ACC112 (cell line): Measurements from ENCODE around the gene IKZF5.

Source experiments
- H2AFZ ChIP-seq: fragments of 200-600 bp; sonication (generic); one replicate; pipeline ENCODE4 v1.6.0; 2017; ENCODE audit warnings: antibody characterized with exemption, low read length; ENCODE audit not compliant: unreplicated experiment
- H3K27ac ChIP-seq: fragments of 200-600 bp; sonication (generic); 2 replicates; pipeline ENCODE4 v1.5.1; 2014; ENCODE audit warnings: low read depth, mild to moderate bottlenecking, antibody characterized with exemption, low read length, moderate library complexity
- H3K27me3 ChIP-seq: fragments of 200-600 bp; sonication (generic); 2 replicates; pipeline ENCODE4 v1.6.1; 2014; ENCODE audit warnings: mild to moderate bottlenecking, antibody characterized with exemption, low read length, moderate library complexity, mixed read lengths; ENCODE audit not compliant: insufficient read depth
- H3K36me3 ChIP-seq: fragments of 200-600 bp; sonication (generic); 2 replicates; pipeline ENCODE4 v1.6.1; 2016; ENCODE audit warnings: mild to moderate bottlenecking, antibody characterized with exemption, low read length, moderate library complexity, mixed read lengths; ENCODE audit not compliant: insufficient read depth
- H3K4me1 ChIP-seq: fragments of 200-600 bp; sonication (generic); one replicate; pipeline ENCODE4 v1.6.1; 2016; ENCODE audit warnings: low read length, mixed read lengths; ENCODE audit not compliant: insufficient read depth, unreplicated experiment, control insufficient read depth
- H3K4me3 ChIP-seq: fragments of 200-600 bp; sonication (generic); 2 replicates; pipeline ENCODE4 v1.5.1; 2014; ENCODE audit warnings: mild to moderate bottlenecking, low read depth, low read length
- H3K79me2 ChIP-seq: fragments of 200-600 bp; sonication (generic); one replicate; pipeline ENCODE4 v1.6.0; 2016; ENCODE audit warnings: low read length; ENCODE audit not compliant: control insufficient read depth, unreplicated experiment, insufficient read depth

The IKZF5 gene

DNA sequence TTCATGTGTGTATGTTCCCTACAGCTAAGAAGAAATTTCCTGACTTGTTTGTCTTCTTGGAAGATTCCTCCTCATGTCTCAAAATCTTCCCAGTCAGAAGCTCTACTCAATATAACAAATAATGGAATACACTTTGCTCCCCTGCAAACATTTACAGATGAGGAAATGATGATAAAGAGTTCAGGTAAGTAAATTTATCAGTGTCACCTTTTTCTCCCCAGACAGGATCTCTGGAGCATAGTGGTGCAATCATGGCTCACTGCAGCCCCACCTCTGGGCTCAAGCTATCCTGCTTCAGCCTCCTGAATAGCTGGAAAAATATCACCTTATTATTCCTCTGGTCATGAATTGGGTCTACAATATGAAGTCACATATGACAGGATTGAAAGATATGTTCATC, 25.7 kb upstream of the IKZF5 start:
- Histone ChIP-seq H3K36me3 (no peaks in the 10 kb centered on the region), H3K27me3 (no peaks in the 10 kb centered on the region), H2AFZ (no peak overlapping the region), H3K79me2 (no peaks in the 10 kb centered on the region), H3K4me1 (no peaks in the 10 kb centered on the region), H3K27ac (no peak overlapping the region), H3K4me3 (no peak overlapping the region)

DNA sequence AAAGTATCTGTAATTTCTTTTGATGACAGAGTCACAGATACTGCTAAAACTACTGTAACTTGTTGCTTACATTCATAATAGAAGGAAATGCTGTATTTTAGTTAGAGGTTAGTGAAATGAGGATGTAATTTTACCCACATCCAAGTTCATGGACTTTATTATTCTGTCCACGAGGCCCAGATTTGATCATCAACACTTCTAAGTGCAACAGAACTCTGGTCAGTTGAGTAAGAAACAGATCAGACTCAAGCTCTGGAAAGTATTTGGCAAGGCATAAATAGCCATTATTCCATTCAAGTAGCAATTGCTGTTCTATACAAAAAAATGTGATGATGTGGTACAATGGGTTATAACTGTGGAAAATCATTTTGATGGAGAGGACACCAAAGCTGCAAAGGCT, 22.5 kb upstream of the IKZF5 start:
- Histone ChIP-seq H3K4me1 (no peaks in the 10 kb centered on the region), H3K4me3 (no peak overlapping the region), H2AFZ (no peak overlapping the region), H3K36me3 (no peaks in the 10 kb centered on the region), H3K79me2 (no peaks in the 10 kb centered on the region), H3K27ac (no peak overlapping the region), H3K27me3 (no peaks in the 10 kb centered on the region)

DNA sequence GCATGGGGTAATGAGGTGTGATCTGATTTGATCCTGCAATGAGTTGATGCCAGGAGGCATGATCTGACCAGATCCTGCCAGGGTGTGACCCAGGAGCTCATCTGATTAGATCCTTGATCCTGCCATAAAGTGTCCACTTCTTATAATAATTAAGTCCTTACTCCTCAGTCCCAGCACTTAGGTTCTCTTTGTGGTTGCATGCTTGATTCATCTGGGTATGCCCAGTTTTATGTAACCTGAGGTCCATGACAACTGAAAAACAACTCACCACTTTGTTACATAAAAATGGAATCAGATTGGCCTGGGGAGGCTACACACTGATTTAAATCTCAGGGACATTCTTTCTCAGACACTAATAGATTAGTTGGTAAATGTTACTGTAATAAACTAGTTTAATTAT, 19.3 kb upstream of the IKZF5 start:
- no peaks in the 10 kb centered on the region for H3K36me3 ChIP-seq
- no peaks in the 10 kb centered on the region for H3K4me1 ChIP-seq
- H3K27ac ChIP-seq = no peak overlapping the region
- H3K79me2 ChIP-seq = no peaks in the 10 kb centered on the region
- no peak overlapping the region for H3K4me3 ChIP-seq
- no peak overlapping the region for H2AFZ ChIP-seq
- no peaks in the 10 kb centered on the region for H3K27me3 ChIP-seq

DNA sequence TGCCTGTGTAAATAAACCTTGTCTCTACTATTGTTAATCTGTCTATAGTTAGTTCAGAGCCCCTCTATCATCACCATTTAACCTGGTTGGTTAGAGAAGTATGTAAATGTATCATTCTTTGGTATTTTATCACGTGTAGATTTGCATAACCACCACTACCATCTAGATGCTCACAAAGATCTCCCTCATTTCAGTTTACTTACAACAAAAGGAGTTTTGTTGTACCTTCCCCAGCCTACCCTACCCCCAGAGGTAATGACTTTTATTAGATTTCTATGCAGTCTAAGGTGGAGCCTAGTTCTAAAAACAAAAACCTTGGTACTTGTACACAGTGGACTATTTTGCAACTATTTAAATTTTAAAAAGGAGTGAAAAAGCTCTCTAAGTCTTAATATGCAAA, 17.7 kb upstream of the IKZF5 start:
- Histone ChIP-seq H2AFZ (no peak overlapping the region), H3K27ac (no peak overlapping the region), H3K36me3 (no peaks in the 10 kb centered on the region), H3K4me3 (no peak overlapping the region), H3K27me3 (no peaks in the 10 kb centered on the region), H3K4me1 (no peaks in the 10 kb centered on the region), H3K79me2 (no peaks in the 10 kb centered on the region)

DNA sequence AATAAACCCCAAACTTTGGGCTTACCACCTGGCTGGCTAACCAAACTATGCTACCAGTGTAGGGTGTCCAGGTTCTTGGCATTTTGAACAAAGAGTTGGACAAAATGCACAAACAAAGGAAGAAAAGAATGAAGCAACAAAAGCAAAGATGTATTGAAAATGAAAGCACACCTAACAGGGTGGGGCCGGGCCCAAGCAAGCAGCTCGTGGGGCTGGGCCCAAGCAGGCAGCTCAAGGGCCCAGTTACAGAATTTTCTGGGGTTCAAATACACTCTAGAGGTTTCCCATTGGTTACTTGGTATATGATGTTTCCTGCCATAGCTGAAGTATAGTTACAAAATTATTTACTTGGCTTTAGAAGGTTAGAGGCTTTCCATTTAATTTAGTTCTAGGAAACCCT, 15.9 kb upstream of the IKZF5 start:
- no peak overlapping the region for H3K27ac ChIP-seq
- H2AFZ ChIP-seq = no peak overlapping the region
- H3K4me1 ChIP-seq = no peaks in the 10 kb centered on the region
- H3K79me2 ChIP-seq = no peaks in the 10 kb centered on the region
- no peak overlapping the region for H3K4me3 ChIP-seq
- no peaks in the 10 kb centered on the region for H3K27me3 ChIP-seq
- H3K36me3 ChIP-seq = no peaks in the 10 kb centered on the region

DNA sequence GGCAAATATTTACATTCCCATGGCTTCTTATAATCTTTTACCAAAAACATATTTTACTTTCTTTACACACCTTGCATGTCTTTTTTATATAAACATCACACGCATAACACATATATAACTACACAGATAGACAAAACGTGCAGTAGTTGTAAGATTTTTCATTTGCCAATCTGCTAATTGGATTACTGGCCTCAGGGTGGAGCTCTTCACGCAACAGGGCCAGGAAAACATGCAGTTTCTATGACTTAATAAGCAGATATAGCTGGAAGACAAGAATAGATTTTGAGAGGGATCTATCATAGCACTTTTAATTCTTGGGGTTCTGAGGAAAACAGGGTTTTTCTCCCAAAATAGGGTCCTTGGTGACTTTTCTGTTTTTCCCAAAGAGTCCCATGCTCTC, 12.9 kb upstream of the IKZF5 start:
- Histone ChIP-seq H3K27me3 (no peaks in the 10 kb centered on the region), H3K27ac (no peak overlapping the region), H3K4me1 (no peaks in the 10 kb centered on the region), H2AFZ (no peak overlapping the region), H3K4me3 (no peak overlapping the region), H3K79me2 (no peaks in the 10 kb centered on the region), H3K36me3 (no peaks in the 10 kb centered on the region)

DNA sequence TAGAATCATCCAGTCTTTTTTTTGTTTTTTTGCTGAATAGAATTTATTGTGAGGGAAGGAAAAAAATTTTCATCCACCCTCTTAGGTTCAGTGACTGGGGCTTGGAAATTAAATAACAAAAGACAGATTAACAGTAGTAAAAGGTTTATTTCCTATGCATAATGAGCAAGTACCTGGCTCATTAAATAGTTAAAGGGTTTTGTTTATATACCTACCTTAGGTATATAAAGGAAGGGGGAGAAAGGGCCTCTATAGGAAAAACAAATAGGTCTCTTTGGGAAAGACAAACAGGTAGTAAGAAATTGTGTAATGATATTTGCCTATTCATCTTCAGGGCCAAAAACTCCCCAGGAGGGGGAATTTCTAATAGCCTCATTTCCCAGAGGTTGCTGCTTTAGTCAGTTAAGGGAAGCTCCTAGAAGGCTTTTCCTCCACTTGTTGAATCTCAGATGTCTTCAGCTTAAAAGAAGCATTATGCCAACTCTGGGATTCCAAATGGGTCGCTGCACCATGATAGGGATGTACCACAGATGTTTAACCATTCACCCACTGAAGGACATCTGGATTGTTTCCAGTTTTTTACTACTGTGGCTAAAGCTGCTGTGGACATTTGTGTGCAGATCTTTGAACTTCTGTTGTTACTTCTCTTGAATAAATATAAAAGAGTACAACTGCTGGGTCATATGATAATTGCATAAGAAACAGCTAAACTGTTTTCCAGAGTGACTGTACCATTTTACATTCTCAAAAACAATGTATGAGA, 11.5 kb upstream of the IKZF5 start:
- H3K27ac ChIP-seq = no peak overlapping the region
- H2AFZ ChIP-seq = no peak overlapping the region
- no peaks in the 10 kb centered on the region for H3K36me3 ChIP-seq
- H3K79me2 ChIP-seq = no peaks in the 10 kb centered on the region
- H3K27me3 ChIP-seq = no peaks in the 10 kb centered on the region
- H3K4me1 ChIP-seq = no peaks in the 10 kb centered on the region
- H3K4me3 ChIP-seq = no peak overlapping the region

DNA sequence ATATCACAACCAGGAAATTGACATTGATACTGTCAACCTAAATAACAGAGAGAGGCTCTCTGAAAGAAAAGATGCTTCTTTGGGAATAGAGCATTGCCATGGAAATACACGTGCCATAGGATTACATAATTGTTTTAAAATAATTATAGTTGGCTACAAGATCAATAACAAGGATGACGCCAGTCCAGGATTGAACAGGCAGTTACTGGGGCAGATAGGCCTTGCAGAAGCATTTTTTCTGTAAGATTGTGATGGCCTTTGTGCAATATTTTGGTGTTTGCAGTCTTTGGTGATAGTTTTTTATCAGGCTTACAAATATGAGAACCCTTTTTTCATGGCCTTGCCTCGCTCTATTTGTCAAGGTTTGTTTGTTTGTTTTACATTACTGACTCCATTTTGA, 10.7 kb upstream of the IKZF5 start:
- H3K4me3 ChIP-seq = no peak overlapping the region
- no peaks in the 10 kb centered on the region for H3K27me3 ChIP-seq
- H3K27ac ChIP-seq = no peak overlapping the region
- H3K4me1 ChIP-seq = no peaks in the 10 kb centered on the region
- H3K36me3 ChIP-seq = no peaks in the 10 kb centered on the region
- H2AFZ ChIP-seq = no peak overlapping the region
- no peaks in the 10 kb centered on the region for H3K79me2 ChIP-seq

DNA sequence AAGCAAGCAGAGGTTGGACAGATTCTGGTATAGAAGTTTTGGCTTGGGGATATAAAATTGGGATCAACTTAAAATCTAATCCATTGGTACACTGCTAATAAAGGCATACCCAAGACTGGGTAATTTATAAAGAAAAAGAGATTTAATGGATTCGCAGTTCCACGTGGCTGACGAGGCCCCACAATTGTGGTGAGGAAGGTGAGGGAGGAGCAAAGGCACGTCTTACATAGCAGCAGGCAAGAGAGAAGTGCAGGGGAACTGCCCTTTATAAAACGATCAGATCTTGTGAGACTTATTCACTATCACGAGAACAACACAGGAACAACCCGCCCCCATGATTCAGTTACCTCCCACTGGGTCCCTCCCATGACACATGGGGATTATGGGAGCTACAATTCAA, 9.9 kb upstream of the IKZF5 start:
- H2AFZ ChIP-seq = no peak overlapping the region

DNA sequence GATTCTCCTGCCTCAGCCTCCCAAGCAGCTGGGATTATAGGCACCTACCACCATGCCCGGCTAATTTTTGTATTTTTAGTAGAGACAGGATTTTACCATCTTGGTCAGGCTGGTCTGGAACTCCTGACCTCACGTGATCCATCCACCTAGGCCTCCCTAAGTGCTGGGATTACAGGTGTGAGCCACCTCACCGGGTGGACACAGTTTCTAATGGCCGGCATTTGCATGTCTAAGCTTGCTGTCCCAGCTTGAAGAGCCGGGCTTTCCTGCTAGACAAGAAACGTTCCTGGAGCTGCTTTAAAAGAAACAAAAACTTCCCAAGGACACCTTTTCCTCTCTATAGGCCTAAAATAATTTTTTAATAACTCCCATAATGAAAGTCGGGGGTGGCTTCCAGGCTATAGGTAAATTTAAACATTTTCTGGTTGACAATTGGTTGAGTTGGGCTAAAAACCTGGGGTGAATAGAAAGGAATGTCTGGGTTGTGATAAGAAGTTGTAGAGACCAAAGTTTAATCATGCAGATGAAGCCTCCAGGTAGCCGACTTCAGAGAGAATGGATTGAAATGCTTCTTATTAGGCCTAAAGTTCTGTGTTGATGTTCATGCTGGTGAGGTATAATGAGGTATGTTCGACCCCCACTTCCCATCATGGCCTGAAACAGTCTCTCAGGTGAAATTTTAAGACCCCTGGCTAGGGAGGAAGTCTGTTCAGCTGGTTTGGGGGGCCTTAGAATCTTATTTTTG, 9.0 kb upstream of the IKZF5 start:
- Histone ChIP-seq H3K79me2 (no peaks in the 10 kb centered on the region), H3K4me1 (no peaks in the 10 kb centered on the region), H3K27ac (no peak overlapping the region), H2AFZ (no peak overlapping the region), H3K36me3 (no peaks in the 10 kb centered on the region), H3K27me3 (no peaks in the 10 kb centered on the region), H3K4me3 (no peak overlapping the region)

More for the DNA sequence above, 9.9 kb upstream of the IKZF5 start:
- Histone ChIP-seq H3K4me1 (no peaks in the 10 kb centered on the region), H3K4me3 (no peak overlapping the region), H3K27ac (no peak overlapping the region), H3K79me2 (no peaks in the 10 kb centered on the region), H3K36me3 (no peaks in the 10 kb centered on the region), H3K27me3 (no peaks in the 10 kb centered on the region)

DNA sequence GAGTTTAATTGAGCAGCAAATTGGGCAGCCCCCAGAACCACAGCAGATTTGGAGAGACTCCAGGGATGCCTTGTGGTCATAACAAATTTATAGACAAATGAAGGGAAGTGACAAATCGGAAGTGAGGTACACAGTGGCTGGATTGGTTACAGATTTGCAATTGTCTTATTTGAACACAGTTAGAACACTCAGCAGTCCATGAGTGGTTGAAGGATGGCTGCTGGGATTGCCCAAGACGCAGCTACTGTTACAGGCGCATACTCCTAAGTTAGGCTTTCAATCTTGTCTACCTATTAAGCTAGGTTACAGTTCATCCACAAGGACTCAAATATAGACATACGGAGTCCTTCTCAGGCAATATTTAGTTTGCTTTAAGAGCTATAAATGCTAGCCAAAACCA, 7.6 kb upstream of the IKZF5 start:
- Histone ChIP-seq H3K36me3 (no peaks in the 10 kb centered on the region), H3K27ac (no peak overlapping the region), H3K4me1 (no peaks in the 10 kb centered on the region), H3K79me2 (no peaks in the 10 kb centered on the region), H3K27me3 (no peaks in the 10 kb centered on the region), H3K4me3 (no peak overlapping the region), H2AFZ (no peak overlapping the region)
